Stimulated activated CD4-positive, alpha-beta T cell treated with anti-CD3 and anti-CD28 coated beads, Interleukin-12 subunit alpha, Interleukin-12 subunit beta, amount 100 ng/mL, for 48 hours (primary cell): ENCODE results near the gene MAZ.

Source experiments
- DNase-seq, 3 donors: peaks; one replicate each; pipeline ENCODE4 v3.0.0-alpha.2; 2020; ENCODE audit warnings: low read depth in 2 of 3, low spot score in 1 of 3

MAZ gene

GRCh38 chr16:29852654-29853053 is 46.3 kb downstream of the MAZ start:
- no peak for DNase-seq

GRCh38 chr16:29854520-29855100 is 48.3 kb downstream of the MAZ start:
- DNase-seq, result no peak

- no peak for DNase-seq
Measured at GRCh38 chr16:29857133-29857760, 50.9 kb downstream of the MAZ start.

GRCh38 chr16:29858149-29858849 is 52.0 kb downstream of the MAZ start:
- DNase-seq, result no peak

GRCh38 chr16:29858974-29859373 is 52.6 kb downstream of the MAZ start:
- no peak for DNase-seq

GRCh38 chr16:29860218-29860617 is 53.9 kb downstream of the MAZ start:
- DNase-seq, result no peak
